ENCODE results near the gene MGAT4B.

- no peak for TF ChIP-seq POLR2A (IDR thresholded peaks at IDR 0.05)
- TF ChIP-seq CTCF (IDR thresholded peaks at IDR 0.05 in 4 of 5, conservative IDR thresholded peaks at IDR 0.05 in 1 of 5): no peak
These were observed 26.3 kb downstream of the MGAT4B start for GRCh38 chr5:179780362-179780761.

All from gastrocnemius medialis (tissue), 4 donors.